ENCODE measurements around the gene MFSD6L.

The MFSD6L gene

GRCh38 chr17:8825802-8826201, 26.6 kb upstream of the MFSD6L start:
- DNase-seq (ENCODE audit: low spot score), result no peak
- no peak overlapping the region for H3K27ac ChIP-seq
- POLR2A ChIA-PET (ENCODE audit: low non-redundant PET), result no interaction called here
- CTCF ChIA-PET, result interaction anchor here (0.6 kb wide), 1 partner anchor 216 kb away, joined by 3 read pairs; no protein-coding TSS in a partner anchor
- no peak for TF ChIP-seq CTCF (conservative IDR thresholded peaks at IDR 0.05; ENCODE audit: low read depth)

GRCh38 chr17:8823279-8823678, 24.1 kb upstream of the MFSD6L start:
- ChIA-PET CTCF (no interaction called here), POLR2A (ENCODE audit: low non-redundant PET) (no interaction called here)
- DNase-seq (ENCODE audit: low spot score), result no peak
- no peak overlapping the region for H3K27ac ChIP-seq
- no peak for TF ChIP-seq CTCF (conservative IDR thresholded peaks at IDR 0.05; ENCODE audit: low read depth)

- DNase-seq (ENCODE audit: low spot score), result no peak
- no peak overlapping the region for H3K27ac ChIP-seq
- no peak for TF ChIP-seq CTCF (conservative IDR thresholded peaks at IDR 0.05; ENCODE audit: low read depth)
- ChIA-PET POLR2A (ENCODE audit: low non-redundant PET) (no interaction called here), CTCF (no interaction called here)
These were observed 23.4 kb upstream of the MFSD6L start for GRCh38 chr17:8822401-8823035.

- no peak for DNase-seq (ENCODE audit: low spot score)
- no peak overlapping the region for H3K27ac ChIP-seq
- ChIA-PET CTCF (no interaction called here), POLR2A (ENCODE audit: low non-redundant PET) (no interaction called here)
- TF ChIP-seq CTCF (conservative IDR thresholded peaks at IDR 0.05; ENCODE audit: low read depth), result no peak
These were observed 22.4 kb upstream of the MFSD6L start for GRCh38 chr17:8821446-8822105.

- ChIA-PET CTCF (interaction anchor here (0.7 kb wide), 1 partner anchor 429 kb away, joined by 6 read pairs; no protein-coding TSS in a partner anchor), POLR2A (ENCODE audit: low non-redundant PET) (no interaction called here)
- H3K27ac ChIP-seq, result no peak overlapping the region
- DNase-seq (ENCODE audit: low spot score), result no peak
- no peak for TF ChIP-seq CTCF (conservative IDR thresholded peaks at IDR 0.05; ENCODE audit: low read depth)
These were observed 21.3 kb upstream of the MFSD6L start for GRCh38 chr17:8820311-8821010.

- TF ChIP-seq CTCF (conservative IDR thresholded peaks at IDR 0.05; ENCODE audit: low read depth), result no peak
- CTCF ChIA-PET, result interaction anchor here (0.7 kb wide), 1 partner anchor 15 kb away, joined by 4 read pairs; no protein-coding TSS in a partner anchor
- no peak overlapping the region for H3K27ac ChIP-seq
- POLR2A ChIA-PET (ENCODE audit: low non-redundant PET), result no interaction called here
- DNase-seq (ENCODE audit: low spot score), result no peak
These were observed 19.6 kb upstream of the MFSD6L start for GRCh38 chr17:8818654-8819330.
